A673 (cell line): Measurements from ENCODE around the gene GABRG3. TPM values are rescaled to one million over a fixed set of nuclear protein-coding genes. Genes with fewer than 3 reads are reported as not detected.

Experiments used
- BruUV-seq: library from RNA; stranded (reverse); fragments of 400-500 nt; replicated peaks from 2 replicates; lab custom pipeline; 2021; lab: Mats Ljungman, UMichigan
- CTCF ChIA-PET: fragments of 300-600 bp; sonication (Branson Sonifier 250); formaldehyde crosslinking; loops from one replicate; lab custom pipeline; 2022; ENCODE audit warnings: antibody characterized with exemption; lab: Charles Lee
- POLR2A ChIA-PET: fragments of 300-600 bp; sonication (Branson Sonifier 250); formaldehyde crosslinking; loops from one replicate; lab custom pipeline; 2022; ENCODE audit warnings: antibody characterized with exemption; ENCODE audit not compliant: low non-redundant PET; lab: Charles Lee
- DNase-seq: peaks from one replicate; pipeline ENCODE4 v3.0.0-alpha.2; 2015; ENCODE audit warnings: low spot score
- H3K27ac ChIP-seq: fragments of 200-600 bp; sonication (generic); 2 replicates; pipeline ENCODE4 v1.5.1; 2016; ENCODE audit warnings: mixed run types, low read depth, mild to moderate bottlenecking, mixed read lengths, antibody characterized with exemption, low read length; ENCODE audit not compliant: poor library complexity, severe bottlenecking
- H3K27me3 ChIP-seq: fragments of 200-600 bp; sonication (generic); replicated peaks from 2 replicates; pipeline ENCODE4 v1.6.1; 2017; ENCODE audit warnings: mixed run types, low read depth, mild to moderate bottlenecking, mixed read lengths, antibody characterized with exemption, low read length; ENCODE audit not compliant: insufficient read depth, poor library complexity
- H3K36me3 ChIP-seq: fragments of 200-600 bp; sonication (generic); 2 replicates; pipeline ENCODE4 v1.6.1; 2016; ENCODE audit warnings: mixed run types, mild to moderate bottlenecking, mixed read lengths, antibody characterized with exemption, low read length; ENCODE audit not compliant: insufficient read depth, poor library complexity, severe bottlenecking
- H3K4me1 ChIP-seq: fragments of 200-600 bp; sonication (generic); 2 replicates; pipeline ENCODE4 v1.6.1; 2017; ENCODE audit warnings: mixed run types, mild to moderate bottlenecking, mixed read lengths, antibody characterized with exemption, low read length; ENCODE audit not compliant: insufficient read depth, poor library complexity, severe bottlenecking
- H3K4me3 ChIP-seq: fragments of 200-600 bp; sonication (generic); 2 replicates; pipeline ENCODE4 v1.5.1; 2016; ENCODE audit warnings: low read depth, mixed run types, mild to moderate bottlenecking, mixed read lengths, low read length; ENCODE audit not compliant: poor library complexity, severe bottlenecking
- H3K9me3 ChIP-seq: fragments of 200-600 bp; sonication (generic); 2 replicates; pipeline ENCODE4 v1.6.1; 2016; ENCODE audit warnings: mixed run types, low read depth, mild to moderate bottlenecking, mixed read lengths, antibody characterized with exemption, low read length; ENCODE audit not compliant: poor library complexity, severe bottlenecking
- EZH2 ChIP-seq: fragments of 200-600 bp; sonication (generic); IDR thresholded peaks from 2 replicates; pipeline ENCODE4 v1.6.1; 2017; ENCODE audit warnings: borderline replicate concordance, low read depth, mild to moderate bottlenecking, mixed read lengths, antibody characterized with exemption, low read length; ENCODE audit not compliant: poor library complexity, severe bottlenecking
- intact Hi-C: fragments of 100-400 bp; cut with micrococcal nuclease; formaldehyde crosslinking; loops from one replicate; pipeline ENCODE4 v1.10.0; 2022; ENCODE audit not compliant: unreplicated experiment
- total RNA-seq: library from RNA; stranded (reverse); gene quantifications from 2 replicates; pipeline ENCODE4 v1.2.3, GENCODE V29; 2021
- TF ChIP-seq, protein P1 (sequence below): fragments of 300-800, 200-600 bp; sonication (generic); conservative IDR thresholded peaks from 2 replicates; pipeline ENCODE4 v1.5.1; 2017; ENCODE audit warnings: low read depth, mild to moderate bottlenecking, antibody characterized with exemption, low read length, moderate library complexity, mixed read lengths

Gene GABRG3
- total RNA-seq, 1 experiment from 2014 or later = not detected

DNA sequence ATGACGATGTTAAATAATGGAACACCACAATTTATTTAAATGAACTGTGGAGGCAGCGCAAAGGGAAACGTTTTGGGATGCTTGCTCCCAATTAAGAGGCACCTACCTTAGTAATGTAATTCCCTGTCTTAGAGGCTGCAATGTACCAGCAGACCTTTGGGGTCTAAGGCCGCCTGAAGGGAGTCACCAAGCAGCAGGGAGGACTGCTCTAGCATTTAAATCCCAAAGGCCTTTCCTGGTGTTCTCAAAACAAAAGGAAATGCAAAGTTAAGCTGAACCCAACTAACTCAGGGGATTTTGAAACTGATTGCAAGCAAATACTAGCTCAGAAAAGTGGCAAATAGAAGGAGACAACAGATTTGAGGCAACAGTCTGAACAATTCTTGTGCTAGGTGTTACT is 510.8 kb downstream of the GABRG3 start:
- POLR2A ChIA-PET = no interaction called here
- BruUV-seq = no TSS peak
- no peak for DNase-seq
- H3K4me1 ChIP-seq = no peaks in the 10 kb centered on the region
- CTCF ChIA-PET = no interaction called here
- H3K4me3 ChIP-seq = no peak overlapping the region
- intact Hi-C loops = no loop called here
- no peaks in the 10 kb centered on the region for H3K36me3 ChIP-seq
- no peaks in the 10 kb centered on the region for H3K27me3 ChIP-seq
- TF ChIP-seq, protein P1, sequence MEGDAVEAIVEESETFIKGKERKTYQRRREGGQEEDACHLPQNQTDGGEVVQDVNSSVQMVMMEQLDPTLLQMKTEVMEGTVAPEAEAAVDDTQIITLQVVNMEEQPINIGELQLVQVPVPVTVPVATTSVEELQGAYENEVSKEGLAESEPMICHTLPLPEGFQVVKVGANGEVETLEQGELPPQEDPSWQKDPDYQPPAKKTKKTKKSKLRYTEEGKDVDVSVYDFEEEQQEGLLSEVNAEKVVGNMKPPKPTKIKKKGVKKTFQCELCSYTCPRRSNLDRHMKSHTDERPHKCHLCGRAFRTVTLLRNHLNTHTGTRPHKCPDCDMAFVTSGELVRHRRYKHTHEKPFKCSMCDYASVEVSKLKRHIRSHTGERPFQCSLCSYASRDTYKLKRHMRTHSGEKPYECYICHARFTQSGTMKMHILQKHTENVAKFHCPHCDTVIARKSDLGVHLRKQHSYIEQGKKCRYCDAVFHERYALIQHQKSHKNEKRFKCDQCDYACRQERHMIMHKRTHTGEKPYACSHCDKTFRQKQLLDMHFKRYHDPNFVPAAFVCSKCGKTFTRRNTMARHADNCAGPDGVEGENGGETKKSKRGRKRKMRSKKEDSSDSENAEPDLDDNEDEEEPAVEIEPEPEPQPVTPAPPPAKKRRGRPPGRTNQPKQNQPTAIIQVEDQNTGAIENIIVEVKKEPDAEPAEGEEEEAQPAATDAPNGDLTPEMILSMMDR = no peak
- no peak for TF ChIP-seq EZH2
- peaks cover 70% of the 10 kb centered on the region for H3K9me3 ChIP-seq
- no peak overlapping the region for H3K27ac ChIP-seq

DNA sequence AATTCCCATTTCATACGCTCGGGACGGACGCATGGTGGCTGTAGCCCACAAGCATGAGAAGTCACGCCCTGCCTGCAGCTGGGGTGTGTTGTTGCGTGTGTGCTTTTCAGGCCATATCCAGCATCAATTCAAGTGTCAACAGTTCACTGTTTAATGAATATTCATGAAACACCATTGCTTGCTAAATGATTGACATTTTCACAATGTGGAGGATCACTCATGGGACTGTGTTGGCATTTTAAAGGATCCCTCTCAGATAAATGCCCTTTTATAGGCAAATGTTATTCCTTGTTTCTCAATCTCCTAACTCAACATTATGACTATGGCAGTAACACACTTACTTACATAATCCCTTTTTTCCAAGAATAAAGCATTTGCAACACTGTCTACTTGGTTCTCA is 511.3 kb downstream of the GABRG3 start:
- Histone ChIP-seq H3K4me1 (no peaks in the 10 kb centered on the region), H3K27me3 (no peaks in the 10 kb centered on the region), H3K4me3 (no peak overlapping the region), H3K27ac (no peak overlapping the region), H3K9me3 (peaks cover 71% of the 10 kb centered on the region), H3K36me3 (no peaks in the 10 kb centered on the region)
- ChIA-PET POLR2A (no interaction called here), CTCF (no interaction called here)
- no TSS peak for BruUV-seq
- no peak for DNase-seq
- intact Hi-C loops = no loop called here
- TF ChIP-seq EZH2 = no peak
- TF ChIP-seq, protein P1 = no peak

DNA sequence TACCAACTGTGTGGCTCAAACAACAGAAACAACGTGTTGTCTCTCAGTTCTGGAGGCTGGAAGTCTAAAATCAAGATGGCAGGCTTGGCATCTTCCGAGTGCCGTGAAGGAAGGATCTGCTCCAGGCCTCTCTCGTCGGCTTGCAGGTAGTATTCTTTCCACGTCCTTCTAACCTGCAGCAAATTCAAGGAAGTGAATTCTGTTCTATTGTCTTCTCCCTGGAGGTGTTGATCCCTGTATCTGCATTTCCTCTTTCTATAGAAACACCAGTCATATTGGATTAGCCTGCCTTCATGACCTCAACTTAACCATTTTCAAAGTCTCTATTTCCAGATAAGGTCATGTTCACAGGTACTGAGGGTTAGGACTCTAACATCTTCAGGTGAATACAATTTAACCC is 512.1 kb downstream of the GABRG3 start:
- no TSS peak for BruUV-seq
- ChIA-PET POLR2A (no interaction called here), CTCF (no interaction called here)
- H3K36me3 ChIP-seq = no peaks in the 10 kb centered on the region
- DNase-seq = no peak
- TF ChIP-seq, protein P1 = no peak
- no peak for TF ChIP-seq EZH2
- H3K4me3 ChIP-seq = no peak overlapping the region
- no peaks in the 10 kb centered on the region for H3K4me1 ChIP-seq
- intact Hi-C loops = no loop called here
- H3K27me3 ChIP-seq = no peaks in the 10 kb centered on the region
- no peak overlapping the region for H3K27ac ChIP-seq
- H3K9me3 ChIP-seq = peaks cover 78% of the 10 kb centered on the region
